Ureter (tissue), 1 donor: ENCODE results near the gene CALN1. TPM values are rescaled to one million over a fixed set of nuclear protein-coding genes. Genes with fewer than 3 reads are reported as not detected.
A peak's percentile ranks its signal among the peaks of the same experiment; 100 is the strongest.

ENCODE experiments used
- DNase-seq: peaks from one replicate; pipeline ENCODE4 v3.0.0-alpha.2; 2020; ENCODE audit warnings: low spot score
- total RNA-seq: library from RNA; stranded (reverse); gene quantifications from one replicate; pipeline ENCODE4 v1.2.4, GENCODE V29; 2023
- donor health status: DM: yes; HTN: yes; CAD: no.

Gene CALN1
- total RNA-seq, 1 donor from 2014 or later, result not detected

GRCh38 chr7:72187179-72187578 is 225.0 kb downstream of the CALN1 start:
- DNase-seq, result no peak

- DNase-seq, result no peak
These were observed 228.3 kb downstream of the CALN1 start for GRCh38 chr7:72183835-72184234.

- no peak for DNase-seq
These were observed 230.1 kb downstream of the CALN1 start for GRCh38 chr7:72182036-72182435.

- no peak for DNase-seq
These were observed 235.3 kb downstream of the CALN1 start for GRCh38 chr7:72176875-72177274.

GRCh38 chr7:72170475-72170874 is 241.7 kb downstream of the CALN1 start:
- DNase-seq, result no peak

GRCh38 chr7:72163271-72163670 is 248.9 kb downstream of the CALN1 start:
- no peak for DNase-seq

GRCh38 chr7:72161534-72161933 is 250.6 kb downstream of the CALN1 start:
- peak; percentile 15 for DNase-seq

GRCh38 chr7:72159911-72160310 is 252.2 kb downstream of the CALN1 start:
- DNase-seq, result no peak

- no peak for DNase-seq
These were observed 255.5 kb downstream of the CALN1 start for GRCh38 chr7:72156671-72157070.

- no peak for DNase-seq
These were observed 259.0 kb downstream of the CALN1 start for GRCh38 chr7:72153132-72153512.

GRCh38 chr7:72152161-72153131 is 259.7 kb downstream of the CALN1 start:
- no peak for DNase-seq

- no peak for DNase-seq
These were observed 271.6 kb downstream of the CALN1 start for GRCh38 chr7:72140566-72140965.

GRCh38 chr7:72127136-72127535 is 285.0 kb downstream of the CALN1 start:
- DNase-seq, result no peak

GRCh38 chr7:72123913-72124312 is 288.2 kb downstream of the CALN1 start:
- no peak for DNase-seq

GRCh38 chr7:72118366-72118765 is 293.8 kb downstream of the CALN1 start:
- no peak for DNase-seq

GRCh38 chr7:72114129-72114528 is 298.0 kb downstream of the CALN1 start:
- no peak for DNase-seq

- no peak for DNase-seq
These were observed 299.1 kb downstream of the CALN1 start for GRCh38 chr7:72112992-72113391.

GRCh38 chr7:72112530-72112929 is 299.6 kb downstream of the CALN1 start:
- no peak for DNase-seq

- no peak for DNase-seq
These were observed 301.1 kb downstream of the CALN1 start for GRCh38 chr7:72111086-72111485.

GRCh38 chr7:72109566-72109965 is 302.6 kb downstream of the CALN1 start:
- DNase-seq, result no peak

- DNase-seq, result no peak
These were observed 305.7 kb downstream of the CALN1 start for GRCh38 chr7:72106405-72106804.

GRCh38 chr7:72101444-72101843 is 310.7 kb downstream of the CALN1 start:
- DNase-seq, result no peak

GRCh38 chr7:72099784-72100183 is 312.4 kb downstream of the CALN1 start:
- no peak for DNase-seq
